ENCODE data around the gene SERPINE2. TPM values are rescaled to one million over a fixed set of nuclear protein-coding genes. Genes with fewer than 3 reads are reported as not detected.

The SERPINE2 gene
- total and polyA plus RNA-seq, 11 donors = 9.3 to 61.7 (median 22.1) TPM

DNA sequence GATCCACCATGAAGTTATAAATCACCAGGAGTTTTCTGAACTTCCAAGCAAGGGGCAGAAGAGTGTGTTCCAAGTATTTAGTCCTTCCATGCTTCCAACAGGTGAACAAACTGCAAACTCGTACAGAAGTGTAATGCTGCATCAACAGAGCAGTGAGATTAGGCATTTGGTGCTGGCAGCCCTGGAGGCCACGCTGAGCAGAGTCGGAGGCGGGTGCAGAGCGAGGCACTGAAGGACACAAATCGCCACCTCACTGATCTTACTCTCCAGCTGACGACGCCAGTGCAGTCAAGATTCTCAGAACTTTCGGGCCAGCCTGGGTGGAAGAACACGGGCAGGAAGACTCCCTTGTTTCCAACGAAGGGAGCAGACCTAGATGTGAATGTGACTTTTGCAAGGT is 39.2 kb downstream of the SERPINE2 start:
- TF ChIP-seq POLR2A (IDR thresholded peaks at IDR 0.05) (no peak), CTCF (IDR thresholded peaks at IDR 0.05) (no peak)
- Histone ChIP-seq H3K27ac (no peak overlapping the region), H3K36me3 (peaks cover 0 to 47% (median 3%) of the 10 kb centered on the region in 9 donors), H3K27me3 (no peaks in the 10 kb centered on the region), H3K4me1 (peaks cover 0 to 11% (median 0%) of the 10 kb centered on the region in 12 donors), H3K4me3 (no peak overlapping the region), H3K9me3 (no peaks in the 10 kb centered on the region)
- DNase-seq (no peak), ATAC-seq (no peak)
- WGBS, 4 donors = 86 to 92% (median 87%) methylated on average over 11 of the region's 11 CpGs
- intact Hi-C loops (cut with DNase I) = loop anchor here in 5 of 10 donors (5.0 to 10.0 kb wide), 5 partner anchors 32 to 785 kb away; partner anchors contain the start of gene SERPINE2 (in 2 of the 5)

DNA sequence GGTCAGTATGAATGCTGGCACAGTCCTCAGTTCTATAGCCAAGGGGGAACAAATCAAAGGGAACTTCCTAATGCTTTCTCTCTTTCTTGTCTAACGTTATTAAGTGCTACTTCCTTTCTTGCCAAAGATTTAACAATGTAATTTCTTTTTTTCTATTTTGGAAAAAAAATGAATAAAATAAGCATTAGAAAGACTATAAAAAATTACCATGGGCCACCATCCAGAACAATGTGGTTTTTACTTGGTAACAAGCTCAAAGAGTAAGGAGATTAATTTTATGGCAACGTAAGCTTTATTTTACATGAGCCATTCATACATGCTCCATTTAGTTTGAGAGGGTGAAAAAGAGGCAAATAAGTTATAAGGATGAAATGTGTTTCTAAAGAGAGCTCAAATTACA is 40.1 kb downstream of the SERPINE2 start:
- no peak for TF ChIP-seq CTCF (IDR thresholded peaks at IDR 0.05)
- TF ChIP-seq POLR2A (IDR thresholded peaks at IDR 0.05) = no peak
- 69 to 80% (median 73%) methylated on average over 2 of the region's 2 CpGs for WGBS, 4 donors
- H3K9me3 ChIP-seq = no peaks in the 10 kb centered on the region
- intact Hi-C loops (cut with DNase I) = loop anchor here in 5 of 10 donors (5.0 to 10.0 kb wide), 5 partner anchors 33 to 786 kb away; partner anchors contain the start of gene SERPINE2 (in 2 of the 5)
- peaks cover 0 to 4% (median 0%) of the 10 kb centered on the region in 12 donors for H3K4me1 ChIP-seq
- no peak overlapping the region for H3K4me3 ChIP-seq
- DNase-seq = no peak
- no peaks in the 10 kb centered on the region for H3K27me3 ChIP-seq
- ATAC-seq = no peak
- H3K36me3 ChIP-seq = peaks cover 0 to 47% (median 3%) of the 10 kb centered on the region in 9 donors
- no peak overlapping the region for H3K27ac ChIP-seq

GRCh38 chr2:223997938-223998337 is 41.1 kb downstream of the SERPINE2 start:
- intact Hi-C loops (cut with DNase I) = loop anchor here in 5 of 10 donors (5.0 to 10.0 kb wide), 5 partner anchors 34 to 787 kb away; partner anchors contain the start of gene SERPINE2 (in 2 of the 5)
- H3K4me1 ChIP-seq = peaks cover 0 to 6% (median 0%) of the 10 kb centered on the region in 12 donors
- peaks cover 0 to 47% (median 3%) of the 10 kb centered on the region in 9 donors for H3K36me3 ChIP-seq
- H3K27ac ChIP-seq = no peak overlapping the region
- H3K27me3 ChIP-seq = no peaks in the 10 kb centered on the region
- DNase-seq (no peak), ATAC-seq (no peak)
- no peak overlapping the region for H3K4me3 ChIP-seq
- no peak for TF ChIP-seq CTCF (IDR thresholded peaks at IDR 0.05)
- TF ChIP-seq POLR2A (IDR thresholded peaks at IDR 0.05) = no peak
- 86 to 93% (median 91%) methylated on average over 5 of the region's 5 CpGs for WGBS, 4 donors
- no peaks in the 10 kb centered on the region for H3K9me3 ChIP-seq

DNA sequence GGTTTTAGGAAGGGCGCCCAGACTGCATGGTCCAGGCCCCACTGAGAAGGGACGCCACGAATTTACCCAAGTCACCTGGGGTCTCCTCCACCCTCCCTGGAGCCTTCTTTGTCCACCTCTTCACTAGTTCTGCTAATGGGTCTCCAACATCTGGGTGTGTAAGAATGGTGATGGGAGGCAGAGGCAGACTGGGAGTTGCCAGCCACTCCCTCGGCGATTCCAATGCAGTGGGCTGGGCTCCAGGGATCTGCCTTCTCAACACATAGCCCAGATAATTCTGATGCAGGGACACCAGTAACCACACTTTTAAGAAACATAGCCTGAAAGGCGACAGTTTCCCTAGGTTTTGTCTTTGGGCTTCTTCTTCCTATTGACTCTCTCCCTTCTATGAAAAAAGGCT is 42.7 kb downstream of the SERPINE2 start:
- intact Hi-C loops (cut with DNase I) = loop anchor here in 5 of 10 donors (5.0 to 10.0 kb wide), 5 partner anchors 36 to 788 kb away; partner anchors contain the start of gene SERPINE2 (in 2 of the 5)
- Histone ChIP-seq H3K27ac (no peak overlapping the region), H3K4me1 (peaks cover 0 to 6% (median 0%) of the 10 kb centered on the region in 12 donors), H3K36me3 (peaks cover 0 to 56% (median 3%) of the 10 kb centered on the region in 9 donors), H3K4me3 (no peak overlapping the region), H3K27me3 (no peaks in the 10 kb centered on the region), H3K9me3 (no peaks in the 10 kb centered on the region)
- no peak for DNase-seq
- TF ChIP-seq POLR2A (IDR thresholded peaks at IDR 0.05) (no peak), CTCF (IDR thresholded peaks at IDR 0.05) (no peak)
- WGBS, 4 donors = 81 to 99% (median 91%) methylated on average over 6 of the region's 6 CpGs
- ATAC-seq = no peak

All from heart left ventricle (tissue), 16 donors.